ENCODE results near the gene MESP2.

Gene MESP2

DNA sequence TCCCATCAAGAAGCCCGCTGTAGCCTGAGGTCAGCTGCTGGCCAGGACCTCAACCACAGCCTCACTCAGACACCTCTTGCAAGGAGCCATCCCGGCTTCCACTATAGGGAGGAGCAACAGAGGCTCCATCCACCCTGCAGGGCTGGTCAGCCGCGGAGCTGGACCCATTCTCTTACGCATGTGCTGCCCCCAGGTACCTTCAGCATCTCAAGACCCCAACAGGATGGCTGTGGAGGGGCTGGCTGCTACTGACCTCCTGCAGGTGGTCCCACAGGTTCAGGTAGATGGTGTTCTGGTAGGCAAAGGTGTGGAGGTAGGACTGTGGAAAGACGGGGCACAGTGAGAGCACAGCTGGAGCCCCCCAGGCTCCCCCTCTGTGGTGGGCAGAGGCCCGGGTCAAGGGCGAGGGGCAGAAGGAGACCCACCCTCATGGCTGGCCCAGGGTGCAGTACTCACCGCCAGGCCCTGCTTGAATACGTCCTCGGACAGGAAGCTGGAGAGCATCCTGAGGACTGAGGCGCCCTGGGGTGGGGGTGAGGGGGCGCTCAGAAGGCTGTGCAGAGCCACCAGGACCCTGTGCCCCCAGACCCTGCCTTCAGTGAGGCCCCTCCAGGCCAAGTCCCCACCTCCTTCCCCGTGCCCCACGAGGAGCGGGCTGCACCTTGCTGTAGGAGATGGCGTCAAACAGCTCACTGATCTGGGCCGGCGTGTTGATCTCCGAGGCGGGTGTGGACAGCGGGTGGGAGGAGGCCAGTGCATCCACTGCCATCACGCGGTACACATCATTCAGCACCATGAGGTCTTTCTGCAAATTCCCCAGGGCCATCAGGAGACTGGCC lies 27.1 kb downstream of the MESP2 start:
- DNase-seq: no peak

DNA sequence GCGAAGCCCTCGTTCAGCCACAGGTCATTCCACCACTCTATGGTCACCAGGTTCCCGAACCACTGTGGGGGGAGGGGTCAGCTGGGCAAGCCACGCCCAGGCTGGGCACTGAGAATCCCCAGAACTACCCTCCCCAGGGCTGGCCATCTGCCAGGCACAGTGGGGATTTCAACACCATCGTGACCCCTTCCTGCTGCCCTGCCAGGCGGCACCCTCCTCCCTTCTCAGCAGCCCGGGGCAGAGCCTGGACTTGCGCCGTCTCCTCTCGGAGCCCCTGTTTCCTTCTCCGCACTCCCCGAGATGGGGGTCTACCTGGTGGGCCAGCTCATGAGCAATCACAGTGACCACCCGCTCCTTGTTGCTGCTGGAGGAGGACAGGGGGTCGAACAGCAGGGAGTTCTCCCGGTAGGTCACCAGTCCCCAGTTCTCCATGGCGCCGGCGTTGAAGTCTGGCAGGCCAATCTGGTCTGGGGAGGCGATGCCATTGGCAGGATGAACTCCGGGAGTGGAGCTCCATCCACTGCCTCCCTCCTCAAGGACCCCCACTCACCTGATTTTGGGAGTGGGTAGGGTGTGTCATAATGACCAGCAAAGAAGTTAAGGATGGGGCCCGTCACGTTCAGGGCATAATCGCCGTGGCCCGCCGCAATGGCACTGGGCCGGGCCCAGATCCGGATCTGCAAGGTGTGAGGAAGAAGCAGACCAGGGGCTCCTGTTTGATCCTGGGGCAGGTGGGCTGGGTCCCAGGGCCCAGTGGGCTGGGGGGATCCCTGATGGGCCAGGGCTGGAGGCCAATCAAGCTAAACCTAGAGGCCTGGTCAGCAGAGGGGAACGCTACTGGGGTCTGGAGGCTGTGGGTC lies 28.0 kb downstream of the MESP2 start:
- DNase-seq: peak in 2 of 3 donors; percentile 44 to 65

DNA sequence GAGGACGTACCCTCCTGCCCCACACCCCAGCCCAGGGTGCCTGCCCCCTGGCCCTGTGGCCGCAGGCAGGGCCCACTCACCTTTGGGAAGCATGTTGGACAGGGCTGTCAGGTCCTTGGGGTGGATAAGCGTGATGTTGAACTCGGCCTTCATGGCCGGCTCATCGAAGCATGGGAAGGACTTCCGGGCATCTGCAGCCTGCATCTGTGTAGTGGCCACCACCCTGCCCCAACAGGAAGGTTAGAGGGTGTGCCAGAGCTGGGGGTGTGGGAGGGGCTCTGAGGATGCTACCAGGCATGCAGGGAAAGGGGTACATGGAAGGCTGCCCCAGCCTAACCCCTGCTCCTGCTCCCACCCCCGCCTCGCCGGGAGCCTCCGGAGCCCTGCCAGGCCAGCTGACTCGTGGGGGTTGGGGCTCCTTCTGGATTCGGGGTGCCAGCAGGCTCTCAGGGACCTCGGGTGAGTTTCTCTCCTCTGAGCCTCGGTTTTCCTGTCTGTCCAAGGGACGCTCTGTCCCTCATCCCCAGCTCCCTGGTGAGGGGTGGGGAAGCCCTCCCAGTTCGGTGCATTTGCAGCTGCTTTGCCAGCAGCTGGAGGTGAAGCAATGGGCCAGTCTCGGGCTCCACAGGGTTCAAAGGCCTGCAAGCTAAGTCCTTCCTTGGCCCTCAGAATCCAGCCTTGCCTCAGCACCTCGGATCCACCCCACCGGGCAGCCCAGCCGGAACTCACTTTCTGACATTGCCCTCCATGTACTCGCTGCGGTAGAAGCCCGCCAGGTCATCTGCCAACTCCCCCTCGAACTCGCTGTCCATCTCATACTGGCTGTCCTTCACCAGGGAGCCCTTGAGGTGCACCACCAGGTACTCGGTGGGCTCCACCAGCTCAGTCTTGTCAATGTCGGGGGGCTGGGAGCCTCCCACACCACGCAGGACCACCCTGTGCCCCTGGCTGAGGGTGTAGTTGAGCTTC lies 29.4 kb downstream of the MESP2 start:
- no peak for DNase-seq

DNA sequence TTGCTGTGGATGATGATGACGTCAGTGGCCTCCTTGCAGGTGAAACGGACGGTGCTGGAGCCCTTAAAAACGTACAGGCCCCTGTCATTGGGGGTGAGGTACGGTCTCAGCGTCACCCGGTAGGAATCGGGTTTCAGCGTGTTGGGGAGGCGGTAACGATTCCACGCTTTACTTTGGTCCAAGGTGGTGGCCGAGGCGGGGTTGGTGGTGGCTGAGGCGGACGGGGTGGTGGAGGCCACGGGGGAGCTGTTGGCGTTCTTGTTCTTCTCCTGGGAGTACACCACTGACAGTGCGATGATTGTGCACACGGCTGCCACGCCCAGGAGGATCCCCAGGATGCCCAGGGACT lies 30.1 kb downstream of the MESP2 start:
- DNase-seq: no peak

DNA sequence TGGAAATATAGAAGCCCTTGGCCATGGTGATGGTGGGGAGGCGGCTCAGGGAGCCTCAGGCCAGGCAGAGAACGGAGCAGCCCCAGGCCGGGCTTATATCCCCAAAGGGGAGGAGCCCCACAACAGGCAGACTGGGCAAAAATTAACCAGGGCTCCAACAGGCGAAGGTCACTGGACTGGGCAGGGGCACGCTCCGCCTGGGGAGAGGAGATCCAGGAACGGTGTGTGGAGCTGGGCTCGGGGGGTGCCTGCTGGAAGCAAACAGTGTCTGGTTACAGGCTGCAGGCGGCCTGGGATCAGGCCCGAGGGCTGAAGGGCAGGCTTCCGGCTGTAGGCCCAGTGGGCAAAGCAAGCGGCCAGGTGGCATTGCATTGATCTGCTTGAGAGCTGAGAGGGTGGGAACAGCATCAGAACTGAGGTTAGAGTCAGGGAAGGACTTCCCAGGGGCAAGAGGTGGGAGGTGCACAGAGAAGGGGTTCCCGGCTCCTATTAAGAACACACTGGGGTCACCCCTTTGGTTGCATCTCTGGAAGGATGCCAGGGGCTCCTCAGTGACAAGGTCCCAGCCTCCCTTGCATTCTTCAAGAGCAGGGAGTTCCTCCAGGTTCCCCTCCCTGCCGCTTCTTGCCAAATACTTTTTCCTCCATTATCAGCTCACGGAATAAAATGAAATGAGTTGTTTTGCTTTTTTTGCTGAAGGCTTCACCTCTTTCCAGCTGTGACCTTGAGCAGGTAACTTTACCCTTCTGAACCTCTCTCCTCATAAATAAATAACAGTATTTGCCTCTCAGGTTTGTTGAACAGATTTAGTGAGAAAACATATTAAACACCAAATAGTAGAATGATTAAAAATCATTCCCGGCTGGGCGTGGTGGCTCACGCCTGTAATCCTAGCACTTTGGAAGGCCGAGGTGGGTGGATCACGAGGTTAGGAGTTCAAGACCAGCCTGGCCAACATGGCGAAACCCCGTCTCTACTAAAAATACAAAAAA lies 30.7 kb downstream of the MESP2 start:
- no peak for DNase-seq

DNA sequence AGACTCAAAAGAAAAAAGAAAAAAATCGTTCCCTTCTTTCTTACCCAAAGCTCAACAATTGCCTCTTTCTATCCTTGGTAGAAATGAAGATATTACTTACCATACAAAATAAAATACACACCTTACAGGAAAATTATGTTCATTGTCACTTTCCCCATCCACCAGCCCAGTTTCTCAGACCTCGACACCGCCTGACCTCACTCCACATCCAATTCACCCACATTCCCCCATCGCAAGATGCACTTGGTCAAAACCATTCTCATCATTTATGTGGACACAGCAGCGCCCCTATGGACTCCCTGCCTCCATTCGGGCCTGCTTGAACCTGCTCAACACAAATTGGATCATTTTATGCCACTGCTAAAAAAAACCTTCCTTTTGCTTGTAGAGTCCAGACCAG lies 31.6 kb downstream of the MESP2 start:
- no peak for DNase-seq

DNA sequence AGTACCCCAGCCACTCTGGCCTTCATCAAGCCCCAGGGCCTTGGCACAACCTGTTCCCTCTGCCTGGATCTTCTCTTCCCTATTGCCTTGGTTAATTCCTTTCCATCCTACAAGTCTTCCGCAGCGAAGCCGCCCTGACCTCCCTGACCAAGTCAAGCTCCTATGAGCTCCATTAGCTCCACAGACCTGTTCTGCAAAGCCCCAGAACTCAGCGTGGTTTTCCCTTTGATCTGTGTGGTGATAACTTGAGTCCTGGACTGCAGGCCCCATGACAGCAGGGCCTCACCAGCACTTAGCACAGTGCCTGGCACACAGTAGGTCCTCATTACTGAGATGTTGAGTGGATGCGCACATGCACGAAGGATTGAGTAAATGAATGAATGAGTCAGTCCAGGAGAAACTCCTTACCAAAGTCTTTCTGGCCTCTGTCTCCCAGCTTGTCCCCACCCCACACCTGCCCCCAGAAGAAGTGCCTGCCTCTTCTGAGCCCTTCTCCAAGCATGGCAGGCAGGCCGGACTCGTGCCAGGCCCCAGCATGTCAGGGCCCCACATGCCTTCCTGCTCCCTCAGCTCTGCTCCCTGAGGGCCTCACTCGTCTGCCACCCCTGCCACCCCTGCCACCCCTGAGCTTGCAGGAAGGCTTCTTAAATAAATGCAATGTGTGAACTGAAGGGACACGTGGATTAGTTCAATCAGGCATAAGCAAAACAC lies 32.2 kb downstream of the MESP2 start:
- no peak for DNase-seq

DNA sequence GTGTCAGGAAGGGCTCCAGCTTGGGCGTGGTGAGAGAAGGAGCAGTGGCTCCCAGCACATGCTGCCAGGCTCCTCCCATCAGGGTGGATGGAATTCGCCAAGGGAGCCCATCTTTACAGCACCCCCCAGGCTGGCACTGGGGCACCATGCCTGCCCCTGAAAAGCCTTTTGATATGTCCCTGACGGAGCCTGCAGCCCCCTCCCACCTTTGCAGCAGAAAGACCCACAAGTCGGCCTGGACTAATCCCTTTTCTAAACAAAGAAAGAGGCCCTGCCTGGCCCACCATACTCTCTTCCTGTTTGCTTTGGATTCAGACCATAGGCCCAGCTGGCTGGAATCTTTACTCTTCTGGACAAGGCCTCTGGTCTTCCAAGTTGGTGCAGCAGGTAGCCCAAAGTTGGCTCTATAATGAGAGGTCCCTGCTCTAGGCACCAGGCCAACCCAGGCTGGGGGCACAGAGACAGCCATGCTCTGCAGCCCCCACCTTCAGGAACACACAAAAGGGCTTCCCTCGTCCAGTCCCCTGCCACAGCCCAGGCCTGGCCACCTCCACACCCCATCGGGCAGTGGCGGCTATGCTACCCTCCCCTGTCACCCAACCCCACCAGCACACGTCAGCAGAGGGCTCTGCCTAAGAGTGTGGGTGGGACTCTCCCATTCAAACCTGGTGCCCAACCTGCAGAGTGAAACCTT lies 33.1 kb downstream of the MESP2 start:
- DNase-seq: no peak

DNA sequence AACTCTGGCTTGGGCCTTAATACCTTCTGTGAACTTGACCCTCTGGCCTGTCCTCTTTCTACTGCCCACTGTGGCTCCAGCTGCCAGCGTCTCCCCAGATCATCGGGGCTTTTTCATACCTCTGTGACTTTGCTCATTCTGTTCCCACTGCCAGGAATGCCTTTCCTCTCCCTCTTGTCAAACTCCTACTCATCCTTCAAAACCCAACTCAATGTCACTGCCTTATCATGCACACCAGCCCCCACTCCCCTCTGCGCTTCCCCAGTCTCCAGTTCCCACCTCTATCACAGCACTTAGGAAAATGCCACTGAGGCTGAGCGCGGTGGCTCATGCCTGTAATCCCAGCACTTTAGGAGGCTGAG lies 33.6 kb downstream of the MESP2 start:
- no peak for DNase-seq

DNA sequence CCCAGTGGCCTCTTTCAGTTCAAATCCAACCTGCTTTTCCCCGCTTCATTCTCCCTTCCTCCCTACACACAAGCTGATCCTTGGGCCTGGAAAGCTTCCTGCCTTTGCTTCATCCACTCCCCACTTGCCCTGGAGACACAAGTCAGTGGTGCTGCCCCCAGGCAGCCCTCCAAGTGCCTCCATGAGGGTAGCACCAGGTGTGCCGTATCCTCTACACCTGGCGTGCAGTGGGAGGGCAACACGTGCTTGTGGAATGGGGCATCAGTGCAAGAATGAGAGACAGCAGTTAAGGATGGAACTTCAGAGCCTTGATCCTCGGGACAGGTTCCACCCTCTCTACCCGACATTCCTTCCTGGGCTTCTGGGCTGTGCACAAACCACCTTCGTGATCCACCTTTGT lies 34.7 kb downstream of the MESP2 start:
- DNase-seq: no peak

DNA sequence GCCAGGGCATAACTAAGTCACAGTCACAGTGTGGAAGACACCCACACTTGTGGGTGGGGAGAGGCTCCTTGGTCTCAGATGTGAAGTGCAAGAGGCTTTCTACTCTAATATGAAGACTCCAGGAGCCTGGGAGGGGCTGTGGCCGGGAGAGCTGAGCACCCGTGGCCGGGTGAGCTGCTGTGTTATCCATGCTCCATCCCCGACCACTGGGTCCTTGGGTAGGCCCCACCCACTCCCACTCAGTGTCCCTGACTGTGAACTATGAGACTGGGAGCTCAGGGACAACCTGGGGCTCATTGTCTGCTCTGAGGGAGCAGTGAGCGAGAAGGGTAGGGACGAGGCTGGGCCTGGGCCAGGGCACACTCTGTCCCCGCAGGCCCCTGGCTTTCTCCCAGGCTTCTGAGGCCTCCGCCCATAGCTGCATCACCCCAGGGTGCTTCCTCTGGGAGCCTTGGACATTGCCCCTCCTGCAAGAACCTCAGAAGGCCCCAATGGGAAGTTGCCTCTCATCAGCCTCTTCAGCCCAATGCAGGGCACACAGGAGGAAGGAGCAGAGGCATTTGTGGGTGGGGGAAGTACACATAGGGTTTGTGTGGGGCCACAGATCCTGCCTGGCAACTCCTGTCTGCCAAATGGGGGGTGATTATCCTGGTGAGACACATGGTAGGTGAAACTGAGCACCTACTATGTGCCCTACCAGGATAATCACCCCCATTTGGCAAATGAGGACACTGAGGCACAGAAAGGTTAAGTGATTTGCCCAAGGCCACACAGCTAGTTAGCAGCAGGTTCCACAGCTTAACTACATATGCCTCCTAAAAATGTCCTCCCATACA lies 36.1 kb downstream of the MESP2 start:
- DNase-seq: peak; percentile 91 to 95 (median 93)

DNA sequence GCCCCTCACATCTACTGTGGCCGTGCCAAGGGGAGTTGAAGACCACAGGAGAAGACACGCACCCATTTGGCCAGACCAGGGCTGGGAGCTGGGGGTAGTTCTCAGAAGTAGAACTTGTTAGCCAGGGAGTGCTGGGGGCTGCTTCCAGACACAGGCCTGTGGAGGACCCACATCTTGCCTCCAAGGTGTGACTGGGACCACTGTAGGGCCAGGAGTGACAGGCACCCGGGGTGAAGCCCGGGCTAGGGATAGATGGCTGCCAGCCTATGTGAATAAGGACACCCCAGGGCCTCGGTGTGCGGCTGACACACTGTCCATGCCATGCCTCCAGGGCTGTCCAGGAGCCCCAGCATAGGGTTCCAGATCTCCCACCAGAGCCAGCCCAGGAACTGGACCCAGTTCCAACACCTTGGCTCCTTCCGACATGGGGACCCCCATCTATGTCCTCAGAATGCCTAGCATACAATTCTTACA lies 36.8 kb downstream of the MESP2 start:
- DNase-seq: no peak

DNA sequence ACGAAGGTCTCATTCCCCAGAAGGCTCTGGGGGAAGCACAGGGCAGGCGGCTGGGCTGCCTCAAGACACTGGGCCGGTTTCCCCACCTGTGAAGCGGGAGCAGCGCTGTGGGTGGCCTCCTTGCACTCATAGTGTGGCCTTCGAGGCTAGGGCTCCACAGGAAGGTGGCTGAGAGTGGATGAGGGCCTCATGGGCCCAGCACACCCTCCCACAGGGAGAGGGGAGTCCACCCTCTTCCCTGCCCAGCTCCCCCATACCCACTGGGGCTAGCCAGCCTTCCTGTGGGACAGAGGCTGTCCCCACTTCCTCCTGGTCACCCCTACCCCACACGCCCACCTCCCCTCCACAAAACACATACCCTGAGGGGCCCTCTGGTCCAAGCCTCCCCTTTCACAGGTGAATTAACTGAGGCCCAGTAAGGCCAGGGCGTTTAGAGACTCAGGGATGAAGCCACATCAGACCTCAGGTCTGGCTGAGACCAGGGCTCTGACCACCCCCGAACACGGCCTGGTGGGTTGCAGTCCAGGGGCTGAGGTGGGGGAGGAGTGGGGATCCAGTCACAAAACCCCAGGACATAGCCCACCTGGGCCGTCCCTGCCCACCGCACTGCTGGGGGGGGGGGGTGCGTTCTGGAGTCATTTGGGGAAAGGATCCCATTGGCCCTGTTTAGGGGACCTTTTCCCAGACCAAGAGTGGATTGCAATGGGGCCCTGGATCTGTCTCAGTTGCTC lies 37.4 kb downstream of the MESP2 start:
- DNase-seq: no peak

DNA sequence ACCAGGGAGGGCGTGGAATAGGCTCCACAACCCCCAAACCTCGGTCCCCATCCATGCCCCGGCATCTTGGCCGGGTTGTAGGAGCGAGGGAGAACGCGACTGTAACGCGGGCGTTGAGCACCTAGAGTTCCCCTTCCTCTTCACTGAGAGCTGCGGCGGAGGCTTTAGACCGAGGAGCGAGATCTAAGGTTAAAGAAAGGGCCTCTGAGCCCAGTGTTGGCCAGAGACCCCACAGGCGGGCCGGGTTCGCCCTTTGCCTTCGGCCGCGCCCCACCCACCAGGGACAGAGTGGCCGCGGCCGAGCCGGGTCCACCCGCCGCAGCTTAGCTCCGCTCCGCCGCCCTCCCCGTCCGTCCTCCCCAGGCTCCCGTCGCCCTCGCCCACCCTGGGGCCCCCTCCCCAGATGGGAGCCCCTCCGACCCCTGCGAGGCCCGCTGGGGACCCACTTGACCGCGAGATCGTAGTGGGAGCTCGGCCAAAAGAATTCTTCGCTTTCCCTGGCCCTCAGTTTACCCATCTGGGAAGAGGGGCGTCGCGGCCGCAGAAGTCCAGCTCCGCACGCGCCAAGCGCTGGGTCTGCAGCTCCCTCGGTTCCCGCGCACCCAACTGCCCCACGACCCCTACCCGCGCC lies 38.1 kb downstream of the MESP2 start:
- DNase-seq: peak; percentile 60 to 70 (median 66)

DNA sequence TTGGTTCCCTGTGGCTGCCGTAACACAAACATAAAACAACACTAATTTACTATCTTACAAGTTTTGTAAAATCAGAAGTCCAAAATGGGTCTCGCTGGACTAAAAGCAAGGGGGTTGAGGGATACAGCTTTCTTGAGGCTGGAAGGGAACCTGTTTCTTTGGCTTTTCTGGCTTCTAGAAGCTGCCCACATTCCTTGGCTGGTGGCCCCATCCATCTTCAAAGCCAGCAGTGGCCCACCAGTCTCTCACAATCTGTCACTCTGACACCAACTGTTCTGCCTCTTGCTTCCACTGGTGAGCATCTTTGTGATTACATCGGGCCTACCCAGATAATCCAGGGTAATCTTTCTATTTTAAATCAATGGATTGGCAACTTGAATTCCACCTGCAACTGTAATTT lies 39.6 kb downstream of the MESP2 start:
- DNase-seq: no peak

DNA sequence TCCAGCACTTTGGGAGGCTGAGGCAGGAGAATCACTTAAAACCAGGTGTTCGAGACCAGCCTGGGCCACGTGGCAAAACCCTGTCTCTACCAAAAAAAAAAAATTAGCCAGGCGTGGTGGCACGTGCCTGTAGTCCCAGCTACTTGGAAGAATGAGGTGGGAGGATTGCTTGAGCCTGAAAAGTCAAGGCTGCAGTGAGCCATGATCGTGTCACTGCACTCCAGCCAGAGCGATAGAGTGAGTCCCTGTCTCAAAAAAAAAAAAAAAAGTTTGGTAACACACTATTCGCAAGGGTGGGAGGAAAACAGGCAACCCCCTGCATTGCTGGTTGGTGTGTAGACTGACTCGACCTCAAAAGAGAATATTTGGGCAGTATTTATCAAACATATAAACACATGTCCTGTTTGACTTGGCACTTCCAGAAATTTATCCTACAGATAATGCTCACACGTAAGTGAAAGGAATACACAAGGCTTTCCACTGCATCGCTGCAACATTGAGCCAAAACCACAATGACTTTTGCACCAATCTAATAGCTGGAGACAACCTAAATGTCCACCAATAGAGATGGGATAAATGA lies 41.7 kb downstream of the MESP2 start:
- DNase-seq: no peak

DNA sequence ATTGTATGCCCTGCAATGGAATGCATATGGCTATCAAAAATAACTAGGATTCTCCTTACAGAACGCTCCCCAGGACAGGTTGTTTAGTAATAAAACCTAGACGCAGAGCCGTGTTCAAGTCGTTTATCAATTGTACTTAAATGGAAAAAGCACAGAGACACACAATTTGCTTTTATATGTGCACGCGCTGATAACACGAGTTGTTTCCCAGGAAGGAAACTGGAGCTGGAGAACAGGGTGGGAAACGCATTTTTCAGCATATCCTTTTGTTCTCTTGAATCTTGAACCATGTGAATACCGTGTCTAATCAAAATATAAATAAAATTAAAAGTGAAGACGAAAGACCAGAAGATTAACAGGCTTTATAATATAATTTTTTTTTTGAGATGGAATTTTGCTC lies 42.2 kb downstream of the MESP2 start:
- DNase-seq: no peak

Data from suppressor macrophage treated with lipopolysaccharide for 1 hour (primary cell).